Epithelial cell of prostate (primary cell): Measurements from ENCODE around the gene ZDHHC18.
A peak's percentile ranks its signal among the peaks of the same experiment; 100 is the strongest.
"Not testable (repeated sequence)": the region's sequence is repeated elsewhere in the genome, so short reads cannot be mapped to it uniquely, and the experiment has no call there.

Experiments used
- DNase-seq: peaks from one replicate; pipeline ENCODE4 v3.0.0-alpha.2; 2011; ENCODE audit warnings: low read depth, low spot score
- H3K27ac ChIP-seq: fragments of 450-650 bp; 2 replicates; pipeline ENCODE4 v1.5.1; 2017; ENCODE audit warnings: mild to moderate bottlenecking

ZDHHC18 gene

DNA sequence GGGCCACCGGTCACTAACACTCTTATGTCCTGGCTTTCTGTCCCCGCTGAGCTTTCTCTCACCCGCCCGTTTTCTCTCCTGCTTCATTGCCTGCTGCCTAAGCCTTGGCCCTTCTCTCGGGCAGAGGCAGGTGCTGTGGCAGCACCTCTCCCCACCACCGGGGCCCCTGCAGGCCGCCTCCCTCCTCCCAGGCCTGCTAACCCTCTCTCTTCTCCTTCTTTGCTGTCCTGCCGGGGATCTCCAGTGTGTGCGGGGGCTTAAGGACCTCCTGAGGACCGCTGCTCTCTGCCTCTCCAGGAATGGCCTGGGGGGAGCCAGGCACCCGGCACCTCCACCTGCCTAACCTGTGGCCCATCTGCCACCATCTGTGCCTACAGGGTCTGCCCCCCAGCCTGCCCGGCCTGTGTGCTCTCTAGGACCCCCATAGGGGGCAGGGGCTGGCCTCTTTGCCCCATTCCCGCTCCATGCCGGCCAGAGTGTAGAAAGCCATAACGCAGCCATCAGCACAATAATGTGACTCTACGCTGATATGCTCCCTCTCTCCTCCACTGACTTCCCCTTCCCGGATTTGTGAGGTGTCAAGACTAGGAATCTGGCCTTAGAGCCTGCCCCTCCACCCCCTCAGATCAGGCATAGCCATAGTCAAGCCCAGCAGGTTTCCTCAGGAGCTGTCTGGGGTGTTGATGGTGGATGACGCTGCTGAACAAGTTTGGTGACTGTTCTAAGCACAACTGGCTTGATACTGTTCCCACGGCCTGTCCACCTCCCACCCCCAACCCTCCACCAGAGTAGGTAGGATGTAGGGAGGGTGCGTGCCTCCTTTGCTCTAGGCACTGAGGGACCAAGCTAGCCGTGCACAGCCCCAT, 30.3 kb downstream of the ZDHHC18 start:
- peak; percentile 83 for DNase-seq
- H3K27ac ChIP-seq = peak overlapping the region; percentile 99

GRCh38 chr1:26857473-26858060, 31.1 kb downstream of the ZDHHC18 start:
- H3K27ac ChIP-seq = peak overlapping the region; percentile 99
- DNase-seq = no peak

- peak overlapping the region; percentile 99 for H3K27ac ChIP-seq
- DNase-seq = no peak
Measured at GRCh38 chr1:26858160-26858559, 31.7 kb downstream of the ZDHHC18 start.

DNA sequence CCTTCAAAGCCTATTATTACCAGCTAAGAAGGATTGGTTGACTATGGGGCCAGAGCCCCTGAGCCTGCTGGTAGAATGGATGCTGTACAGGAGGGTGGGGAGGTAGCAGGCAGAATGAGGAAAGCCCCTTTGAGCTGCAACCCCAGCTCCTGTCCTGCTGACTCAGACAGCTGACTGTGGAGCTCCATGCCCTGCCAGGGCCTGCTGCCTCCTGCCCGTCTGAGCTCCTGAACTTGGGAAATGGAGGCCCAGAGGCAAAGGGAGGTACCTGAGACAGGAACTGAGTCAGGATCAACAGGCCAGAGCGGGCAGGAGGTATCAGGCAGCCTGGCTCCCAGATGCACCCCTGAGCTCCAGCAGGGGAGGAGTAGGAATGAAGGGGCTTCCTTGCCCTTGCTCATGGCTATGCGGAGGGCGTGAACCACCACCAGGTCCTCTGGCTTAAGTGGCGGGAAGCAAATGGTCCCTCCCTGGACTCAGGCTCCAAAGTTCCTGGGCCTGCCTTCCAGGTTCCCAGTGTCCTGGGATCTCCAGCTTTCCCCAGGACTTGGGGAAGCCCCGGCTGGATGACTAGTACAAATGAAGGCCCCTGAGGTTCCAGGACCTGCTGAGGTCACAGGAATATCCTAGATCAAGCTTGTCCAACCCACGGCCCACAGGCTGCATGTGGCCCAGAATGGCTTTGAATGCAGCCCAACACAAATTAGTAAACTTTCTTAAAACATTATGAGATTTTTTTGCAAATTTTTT, 32.6 kb downstream of the ZDHHC18 start:
- H3K27ac ChIP-seq = peak overlapping the region; percentile 99

GRCh38 chr1:26861286-26861701, 34.8 kb downstream of the ZDHHC18 start:
- H3K27ac ChIP-seq = peak overlapping the region; percentile 99
- DNase-seq = no peak

More for the DNA sequence above, 32.6 kb downstream of the ZDHHC18 start:
- peak; percentile 98 for DNase-seq

GRCh38 chr1:26861889-26862378, 35.4 kb downstream of the ZDHHC18 start:
- H3K27ac ChIP-seq = peak overlapping the region; percentile 99
- DNase-seq = no peak

- DNase-seq = peak; percentile 98
- peak within 1 kb of the TSS; percentile 99 for H3K27ac ChIP-seq
Measured at GRCh38 chr1:26862781-26863684, 36.5 kb downstream of the ZDHHC18 start, which contains the start of gene SFN. TSS of gene SFN (plus strand) at chr1:26863149. CDS start at chr1:26863213, 64 bp downstream.

GRCh38 chr1:26863685-26864077, 37.2 kb downstream of the ZDHHC18 start:
- peak overlapping the region; percentile 99 for H3K27ac ChIP-seq
- no peak for DNase-seq

GRCh38 chr1:26864610-26865480, 38.4 kb downstream of the ZDHHC18 start:
- DNase-seq = peak; percentile 93
- H3K27ac ChIP-seq = peak overlapping the region; percentile 99

- H3K27ac ChIP-seq = peak overlapping the region; percentile 50
- DNase-seq = not testable (repeated sequence)
Measured at GRCh38 chr1:26873097-26873496, 46.6 kb downstream of the ZDHHC18 start.

DNA sequence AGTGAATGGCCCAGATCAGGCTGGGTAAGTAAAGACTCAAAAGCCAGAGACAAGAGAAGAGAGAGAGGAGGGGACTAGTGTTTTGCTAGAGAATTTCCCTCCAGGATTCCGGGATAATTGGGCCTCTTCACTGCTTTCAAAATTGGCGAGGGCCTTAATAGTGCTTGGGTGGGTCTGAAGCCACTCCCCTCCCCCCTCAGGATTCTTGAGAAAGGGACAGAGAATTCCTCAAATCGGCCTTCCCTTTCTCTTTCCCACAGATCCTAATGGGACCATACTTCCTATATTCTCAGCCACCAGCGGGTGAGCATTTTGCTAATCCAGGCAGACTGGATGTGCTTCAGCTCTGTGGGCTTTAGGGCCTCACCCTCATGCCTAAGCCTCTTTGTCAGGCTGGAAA, 48.4 kb downstream of the ZDHHC18 start:
- DNase-seq = no peak
- H3K27ac ChIP-seq = no peak overlapping the region

- H3K27ac ChIP-seq = peak overlapping the region; percentile 34
- no peak for DNase-seq
Measured at GRCh38 chr1:26877326-26877725, 50.8 kb downstream of the ZDHHC18 start.

GRCh38 chr1:26879793-26880192, 53.3 kb downstream of the ZDHHC18 start:
- DNase-seq = no peak

DNA sequence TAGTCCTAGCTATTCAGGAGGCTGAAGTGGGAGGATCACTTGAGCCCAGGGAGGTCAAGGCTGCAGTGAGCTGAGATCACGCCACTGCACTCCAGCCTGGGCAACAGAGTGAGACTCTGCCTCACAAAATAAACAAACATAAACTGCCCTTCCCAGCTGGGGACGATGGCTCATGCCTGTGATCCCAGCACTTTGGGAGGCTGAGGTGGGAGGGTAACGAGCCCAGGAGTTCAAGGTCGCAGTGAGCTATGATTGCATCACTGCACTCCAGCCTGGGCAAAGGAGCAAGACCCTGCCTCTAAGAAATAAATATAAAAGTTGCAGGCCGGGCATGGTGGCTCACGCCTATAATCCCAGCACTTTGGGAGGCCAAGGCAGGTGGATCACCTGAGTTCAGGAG, 55.1 kb downstream of the ZDHHC18 start:
- not testable (repeated sequence) for DNase-seq, H3K27ac ChIP-seq

More at GRCh38 chr1:26879793-26880192, 53.3 kb downstream of the ZDHHC18 start:
- no peak overlapping the region for H3K27ac ChIP-seq

DNA sequence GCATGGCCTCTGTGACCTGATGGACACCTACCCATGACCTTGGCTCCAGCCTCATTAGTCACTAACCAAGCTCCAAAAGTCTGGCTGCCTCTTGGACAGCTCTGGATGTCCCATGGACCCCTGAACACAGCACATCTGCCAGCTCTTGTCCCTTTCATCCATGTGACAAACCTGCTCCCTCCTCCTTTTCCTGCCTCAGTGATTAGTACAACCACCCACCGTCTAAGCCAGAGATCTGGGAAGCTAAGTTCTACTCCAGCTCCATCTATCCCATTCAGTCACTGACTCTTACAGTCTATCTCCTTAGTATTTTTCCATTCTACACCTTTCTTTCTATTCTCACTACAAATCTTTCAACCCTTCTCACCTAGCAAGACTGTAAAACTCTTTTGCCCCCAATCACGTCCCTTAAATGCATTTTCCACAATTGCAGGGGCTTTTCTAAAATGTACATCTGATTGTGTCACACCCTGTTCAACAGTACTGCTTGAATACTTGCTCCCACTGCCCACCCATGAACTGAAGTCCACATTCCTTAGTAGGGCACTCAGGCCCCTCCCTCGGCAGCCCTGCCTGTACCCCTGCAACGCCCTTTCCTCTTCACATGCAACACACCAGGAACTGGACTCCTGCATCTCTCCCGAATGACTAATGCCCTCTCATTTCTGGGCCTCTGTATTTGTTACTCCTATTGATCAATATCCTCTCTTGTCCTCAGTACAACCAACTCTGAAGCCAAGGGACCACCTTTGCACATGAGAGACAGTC, 56.4 kb downstream of the ZDHHC18 start:
- DNase-seq = no peak
- no peak overlapping the region for H3K27ac ChIP-seq

- no peak overlapping the region for H3K27ac ChIP-seq
- no peak for DNase-seq
Measured at GRCh38 chr1:26887125-26887524, 60.6 kb downstream of the ZDHHC18 start.

GRCh38 chr1:26888231-26888630, 61.7 kb downstream of the ZDHHC18 start:
- no peak for DNase-seq
- H3K27ac ChIP-seq = no peak overlapping the region
